Keratinocyte (primary cell): ENCODE data around the gene COL20A1. TPM values are rescaled to one million over a fixed set of nuclear protein-coding genes. Genes with fewer than 3 reads are reported as not detected.

Experiments
- DNase-seq: peaks from one replicate; pipeline ENCODE4 v3.0.0-alpha.2; 2011; ENCODE audit warnings: low read depth, missing footprints, low spot score
- FAIRE-seq: peaks from 2 replicates; lab custom pipeline; 2011; peaks lifted over from hg19 to GRCh38; lab: Jason Lieb, UNC
- H2AFZ ChIP-seq: 2 replicates; pipeline ENCODE4 v1.6.0; 2012; ENCODE audit warnings: low read length, control low read depth, inconsistent platforms; ENCODE audit not compliant: control insufficient read depth
- H3K27ac ChIP-seq: 2 replicates; pipeline ENCODE4 v1.5.1; 2011; ENCODE audit warnings: low read length; ENCODE audit not compliant: control insufficient read depth, insufficient read depth
- H3K27me3 ChIP-seq: 3 replicates; pipeline ENCODE4 v1.6.0; 2011; ENCODE audit warnings: low read length; ENCODE audit not compliant: control insufficient read depth, insufficient read depth; ENCODE audit errors: extremely low read depth
- H3K36me3 ChIP-seq, 2 experiments: 2 replicates in 1 of 2; 3 replicates in 1 of 2; pipeline ENCODE4 v1.5.1; 2011; ENCODE audit warnings: low read length in 2 of 2, mild to moderate bottlenecking in 1 of 2; ENCODE audit not compliant: control insufficient read depth in 2 of 2, insufficient read depth in 2 of 2; ENCODE audit errors: extremely low read depth in 1 of 2
- H3K4me1 ChIP-seq: 3 replicates; pipeline ENCODE4 v1.5.1; 2011; ENCODE audit warnings: low read length; ENCODE audit not compliant: control insufficient read depth, insufficient read depth; ENCODE audit errors: extremely low read depth
- H3K4me2 ChIP-seq: 3 replicates; pipeline ENCODE4 v1.6.0; 2011; ENCODE audit warnings: low read depth, low read length; ENCODE audit not compliant: control insufficient read depth, insufficient read depth; ENCODE audit errors: extremely low read depth
- H3K4me3 ChIP-seq, 3 experiments: fragments of 200-600 bp in 1 of 3; sonication (generic) in 1 of 3; 2 replicates in 2 of 3; 3 replicates in 1 of 3; pipeline ENCODE4 v1.5.1; 2011 to 2016; ENCODE audit warnings: low read length in 3 of 3, mild to moderate bottlenecking in 3 of 3, control low read depth in 2 of 3, inconsistent platforms in 1 of 3, low read depth in 1 of 3, mixed read lengths in 1 of 3, mixed run types in 1 of 3, moderate library complexity in 1 of 3; ENCODE audit not compliant: control insufficient read depth in 2 of 3, insufficient read depth in 2 of 3; ENCODE audit errors: extremely low read depth in 1 of 3
- H3K79me2 ChIP-seq: 2 replicates; pipeline ENCODE4 v1.6.0; 2012; ENCODE audit warnings: low read length; ENCODE audit not compliant: control insufficient read depth, insufficient read depth
- H3K9ac ChIP-seq: 3 replicates; pipeline ENCODE4 v1.6.0; 2011; ENCODE audit warnings: low read length; ENCODE audit not compliant: control insufficient read depth, insufficient read depth; ENCODE audit errors: extremely low read depth
- H3K9me1 ChIP-seq: 3 replicates; pipeline ENCODE4 v1.6.0; 2011; ENCODE audit warnings: low read length; ENCODE audit not compliant: control insufficient read depth, insufficient read depth; ENCODE audit errors: extremely low read depth
- H3K9me3 ChIP-seq: 2 replicates; pipeline ENCODE4 v1.5.1; 2012; ENCODE audit warnings: low read depth, low read length; ENCODE audit not compliant: control insufficient read depth
- H4K20me1 ChIP-seq: 3 replicates; pipeline ENCODE4 v1.6.0; 2011; ENCODE audit warnings: low read length; ENCODE audit not compliant: control insufficient read depth, insufficient read depth; ENCODE audit errors: extremely low read depth
- CTCF ChIP-seq, 3 experiments: IDR thresholded peaks in 1 of 3; conservative IDR thresholded peaks in 1 of 3; optimal IDR thresholded peaks in 1 of 3; 2 replicates in 2 of 3; 3 replicates in 1 of 3; pipeline versions ENCODE3 to v1.5.1; 2011; ENCODE audit warnings: low read length in 3 of 3, mild to moderate bottlenecking in 3 of 3, moderate library complexity in 2 of 3, control low read depth in 1 of 3, inconsistent platforms in 1 of 3; ENCODE audit not compliant: insufficient read depth in 2 of 3; ENCODE audit errors: extremely low read depth in 1 of 3
- EZH2 ChIP-seq: IDR thresholded peaks from one replicate; pipeline ENCODE4 v1.6.1; 2012; ENCODE audit warnings: inconsistent platforms, mild to moderate bottlenecking, low read length, moderate library complexity
- dilution Hi-C: fragments of 300-500 bp; cut with MboI; formaldehyde crosslinking; loops from one replicate; pipeline ENCODE4 v1.7.0; 2020; ENCODE audit warnings: low sequenced_read_pairs; ENCODE audit not compliant: extremely low pct_ligation_motif_present
- polyA plus RNA-seq, 5 experiments: library from polyadenylated mRNA; depleted of rRNA in 3 of 5; stranded (reverse) in 3 of 5; stranded (forward) in 1 of 5; unstranded in 1 of 5; fragments of >200 nt; gene quantifications; 1 replicate in 1 of 5; 2 replicates in 3 of 5; 3 replicates in 1 of 5; pipeline versions ENCODE4 v1.2.1 to v1.2.3, GENCODE V29; 2011 to 2012; ENCODE audit warnings: missing spikeins in 2 of 5, low read depth in 1 of 5, low replicate concordance in 1 of 5

Gene COL20A1
- polyA plus RNA-seq, 1 donor (not counting 4 experiments of a cell fraction or from before 2014, with no cell fraction given), result not detected

- H3K4me2 ChIP-seq, result no peak overlapping the region
- no peaks in the 10 kb centered on the region for H3K9me1 ChIP-seq
- H2AFZ ChIP-seq, result no peak overlapping the region
- H3K4me1 ChIP-seq, result no peaks in the 10 kb centered on the region
- no peak overlapping the region for H3K4me3 ChIP-seq
- H3K9ac ChIP-seq, result no peak overlapping the region
- DNase-seq (no peak), FAIRE-seq (no peak)
- TF ChIP-seq CTCF (optimal IDR thresholded peaks at IDR 0.05 in 1 of 3, IDR thresholded peaks at IDR 0.05 in 1 of 3, conservative IDR thresholded peaks at IDR 0.05 in 1 of 3; ENCODE audit: extremely low read depth in 1 of 3, insufficient read depth in 2 of 3, low read length in 3 of 3) (no peak), EZH2 (no peak)
- H3K79me2 ChIP-seq, result no peaks in the 10 kb centered on the region
- no peaks in the 10 kb centered on the region for H4K20me1 ChIP-seq
- no peak overlapping the region for H3K27ac ChIP-seq
- H3K36me3 ChIP-seq, result no peaks in the 10 kb centered on the region
- H3K27me3 ChIP-seq, result no peaks in the 10 kb centered on the region
- dilution Hi-C loops, result no loop called here
- peaks cover 14% of the 10 kb centered on the region for H3K9me3 ChIP-seq
Measured at GRCh38 chr20:63350597-63351325, 57.8 kb downstream of the COL20A1 start.

DNA sequence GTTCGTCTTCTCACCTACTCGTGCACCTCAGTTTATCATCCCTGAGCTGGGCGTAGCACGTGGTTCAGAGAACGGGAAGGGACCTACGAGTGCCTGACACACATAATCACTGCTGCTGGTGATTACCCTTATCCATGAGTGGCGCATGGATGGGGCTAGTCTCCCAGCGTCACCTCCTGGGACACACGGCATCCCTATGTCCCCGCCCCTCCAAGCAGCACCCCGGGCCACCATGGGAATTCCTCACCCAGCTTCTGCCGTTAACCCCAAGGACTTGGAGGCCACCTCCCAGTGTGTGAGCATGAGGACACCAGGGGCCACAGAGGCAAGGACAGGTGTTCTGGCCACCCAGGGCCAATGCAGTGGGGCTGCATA lies 58.3 kb downstream of the COL20A1 start:
- no peak overlapping the region for H3K27ac ChIP-seq
- dilution Hi-C loops, result no loop called here
- H3K9ac ChIP-seq, result no peak overlapping the region
- FAIRE-seq (no peak), DNase-seq (no peak)
- H3K36me3 ChIP-seq, result no peaks in the 10 kb centered on the region
- no peak overlapping the region for H2AFZ ChIP-seq
- H3K4me2 ChIP-seq, result no peak overlapping the region
- H3K27me3 ChIP-seq, result no peaks in the 10 kb centered on the region
- H3K9me1 ChIP-seq, result no peaks in the 10 kb centered on the region
- no peaks in the 10 kb centered on the region for H3K4me1 ChIP-seq
- H3K4me3 ChIP-seq, result no peak overlapping the region
- H3K9me3 ChIP-seq, result peaks cover 14% of the 10 kb centered on the region
- TF ChIP-seq EZH2 (no peak), CTCF (optimal IDR thresholded peaks at IDR 0.05 in 1 of 3, IDR thresholded peaks at IDR 0.05 in 1 of 3, conservative IDR thresholded peaks at IDR 0.05 in 1 of 3; ENCODE audit: extremely low read depth in 1 of 3, insufficient read depth in 2 of 3, low read length in 3 of 3) (no peak)
- H3K79me2 ChIP-seq, result no peaks in the 10 kb centered on the region
- H4K20me1 ChIP-seq, result no peaks in the 10 kb centered on the region
